ENCODE data around the gene ACACA. TPM values are rescaled to one million over a fixed set of nuclear protein-coding genes. Genes with fewer than 3 reads are reported as not detected.
A peak's percentile ranks its signal among the peaks of the same experiment; 100 is the strongest.

Gene ACACA
- total and polyA plus RNA-seq, 9 of the 15 experiments (the other 6 are each of a cell fraction or from before 2014, with no cell fraction given): 35.9 to 135 (median 88.4) TPM

DNA sequence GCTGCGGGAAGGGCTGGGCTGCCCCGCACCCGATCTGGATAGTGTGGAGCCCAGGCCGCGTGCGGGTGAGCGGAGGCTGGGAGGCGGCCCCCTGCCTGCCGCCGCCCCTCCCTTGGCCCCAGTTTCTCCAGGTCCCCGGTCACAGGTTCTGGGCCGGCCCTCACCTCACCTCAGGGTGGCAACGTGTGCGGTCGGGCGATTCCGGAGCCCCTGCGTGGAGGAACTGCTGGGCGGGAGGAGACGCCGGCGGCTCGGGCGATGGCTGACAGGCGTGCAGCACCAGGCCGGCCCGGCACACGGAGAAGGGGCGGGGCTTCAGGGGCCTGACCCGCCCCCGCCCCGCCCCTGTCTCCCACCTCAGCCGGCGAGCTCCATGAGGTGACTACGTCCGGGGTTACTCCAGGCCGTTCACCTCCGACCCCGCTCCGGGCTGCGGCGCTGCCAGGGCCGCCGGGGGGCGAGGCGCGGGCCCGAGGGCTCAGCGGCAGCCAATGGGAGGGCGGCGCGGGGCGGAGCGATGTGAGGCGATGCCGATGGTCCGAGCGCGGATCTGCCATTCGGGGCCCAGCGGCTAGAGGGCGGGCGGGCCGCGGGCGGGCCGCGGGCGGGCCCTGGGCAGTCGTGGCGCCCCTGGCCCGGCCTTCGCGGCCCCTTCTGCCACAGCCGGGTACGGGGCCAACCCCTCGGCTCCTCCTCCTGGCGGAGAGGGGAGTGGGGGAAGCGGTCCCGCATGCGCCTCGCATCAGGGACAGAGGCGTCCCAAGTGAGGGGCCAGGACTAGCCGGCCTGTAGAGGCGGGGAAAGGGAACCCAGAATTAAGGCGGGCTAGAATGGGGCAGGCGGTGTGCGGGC lies 47.6 kb downstream of the ACACA start (continued):
- TF ChIP-seq NFATC3 (IDR thresholded peaks at IDR 0.05) (no peak), CCAR2 (IDR thresholded peaks at IDR 0.05; ENCODE audit: low read depth, low read length) (no peak), ZNF23 (CRISPR knock-in tag; IDR thresholded peaks at IDR 0.05) (no peak), NFXL1 (CRISPR knock-in tag; IDR thresholded peaks at IDR 0.05) (no peak), SMAD1 (IDR thresholded peaks at IDR 0.05; ENCODE audit: low read depth, low read length, partially characterized antibody) (peak; percentile 54), CBX5 (IDR thresholded peaks at IDR 0.05; ENCODE audit: borderline replicate concordance, low read depth) (no peak), JUN (IDR thresholded peaks at IDR 0.05; ENCODE audit: borderline replicate concordance, low read depth, low read length) (no peak), JUN (CRISPR knock-in tag; IDR thresholded peaks at IDR 0.05; ENCODE audit: borderline replicate concordance) (no peak), REST (IDR thresholded peaks at IDR 0.05; ENCODE audit: borderline replicate concordance) (peak; percentile 7; the same call in 1 of the 2 replicates), REST (CRISPR knock-in tag; IDR thresholded peaks at IDR 0.05; ENCODE audit: low read depth) (no peak), RAD51 (IDR thresholded peaks at IDR 0.05; ENCODE audit: borderline replicate concordance, low read depth) (no peak), TEAD2 (tag; IDR thresholded peaks at IDR 0.05) (no peak), NFYB (IDR thresholded peaks at IDR 0.05; ENCODE audit: extremely low read depth, insufficient read length) (peak; percentile 71), ZNF75A (CRISPR knock-in tag; IDR thresholded peaks at IDR 0.05) (no peak), TRIM24 (IDR thresholded peaks at IDR 0.05) (no peak), BRD9 (IDR thresholded peaks at IDR 0.05; ENCODE audit: low read depth, partially characterized antibody) (no peak), PRPF4 (IDR thresholded peaks at IDR 0.05; ENCODE audit: insufficient read depth, low read depth, low read length, poor library complexity, severe bottlenecking) (peak; percentile 28)
- TF ChIP-seq, protein P1, sequence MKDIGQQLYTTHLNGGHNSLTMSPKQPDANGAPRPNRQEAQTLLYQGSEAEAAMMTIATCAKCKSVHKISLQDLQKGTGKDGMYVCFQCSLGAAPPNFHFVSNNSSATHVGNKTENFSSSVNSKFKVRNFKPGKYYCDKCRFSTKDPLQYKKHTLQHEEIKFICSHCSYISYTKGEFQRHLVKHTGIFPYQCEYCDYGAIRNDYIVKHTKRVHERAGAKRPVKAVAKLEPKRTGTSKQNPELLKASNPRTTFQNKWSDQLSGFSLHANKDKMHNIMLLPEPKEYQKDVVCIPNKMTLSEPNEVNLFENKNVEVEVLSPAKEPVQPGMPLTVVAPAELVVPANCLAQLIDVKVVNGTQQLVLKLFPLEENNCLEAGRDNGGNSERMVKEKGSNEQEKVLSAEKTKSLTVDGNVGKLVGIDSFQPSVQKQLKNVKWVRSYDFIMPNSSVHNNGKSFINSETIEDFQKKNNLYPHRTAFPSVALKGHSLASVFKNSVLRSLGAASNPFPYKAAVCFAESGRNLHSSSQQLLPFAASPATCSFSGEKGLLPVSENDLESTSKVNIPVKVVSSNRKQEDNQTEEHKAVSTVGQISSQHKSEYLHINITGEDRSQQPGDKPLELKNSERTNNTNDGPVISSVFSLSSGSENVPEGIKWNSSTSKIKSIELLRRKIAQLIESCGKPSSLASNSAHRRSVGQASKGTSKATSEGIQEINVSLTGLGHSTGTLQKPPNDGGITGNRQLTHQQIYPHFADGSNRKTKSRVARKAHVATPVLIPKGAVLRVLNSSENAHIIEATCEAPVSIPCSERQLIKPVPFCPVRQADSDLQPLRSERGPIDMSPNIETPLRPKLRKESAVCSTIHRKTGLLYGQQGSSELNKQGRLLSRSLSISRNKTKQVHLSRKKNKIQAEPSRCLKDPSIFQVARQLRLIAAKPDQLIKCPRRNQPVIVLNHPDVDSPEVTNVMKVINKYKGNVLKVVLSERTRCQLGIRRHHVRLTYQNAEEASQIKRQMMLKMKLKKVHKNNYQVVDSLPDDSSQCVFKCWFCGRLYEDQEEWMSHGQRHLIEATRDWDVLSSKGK (CRISPR knock-in tag; IDR thresholded peaks at IDR 0.05): no peak

All from K562 (cell line).